ENCODE data around the gene PRKN. TPM values are rescaled to one million over a fixed set of nuclear protein-coding genes. Genes with fewer than 3 reads are reported as not detected.

The PRKN gene
- total RNA-seq, 1 experiment from 2014 or later: 0.34 TPM

DNA sequence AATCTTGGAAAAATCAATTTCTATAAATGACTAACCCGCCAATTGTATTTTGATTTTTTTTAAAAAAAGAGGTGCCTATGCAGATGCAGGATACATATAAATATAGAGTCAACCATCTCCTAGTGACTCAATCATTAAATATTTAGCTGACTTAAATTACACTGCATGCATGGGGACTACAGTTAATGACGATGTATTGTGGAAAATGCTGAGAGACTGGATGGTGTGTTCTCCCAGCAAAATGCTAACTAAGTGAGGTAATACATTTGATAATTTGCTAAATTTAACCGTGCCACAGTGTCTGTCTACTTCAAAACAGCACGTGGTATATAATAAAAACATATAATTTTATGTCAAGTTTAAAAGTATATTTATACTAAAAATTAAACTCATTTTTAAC lies 341.6 kb downstream of the PRKN start:
- Mint-ChIP-seq H3K36me3 (ENCODE audit: insufficient read depth, unreplicated experiment) (no peaks in the 10 kb centered on the region), H3K27ac (ENCODE audit: unreplicated experiment) (no peak overlapping the region), H3K27me3 (ENCODE audit: insufficient read depth, unreplicated experiment) (peaks cover 3% of the 10 kb centered on the region), H3K4me1 (ENCODE audit: low read depth, unreplicated experiment) (no peaks in the 10 kb centered on the region), H3K9me3 (ENCODE audit: unreplicated experiment) (no peaks in the 10 kb centered on the region), H3K4me3 (ENCODE audit: unreplicated experiment) (no peak overlapping the region)
- TF ChIP-seq CTCF (IDR thresholded peaks at IDR 0.05; ENCODE audit: insufficient read depth in 1 of 2, low read depth in 1 of 2, low read length in 1 of 2, severe bottlenecking in 1 of 2, unreplicated experiment in 1 of 2): no peak
- Histone ChIP-seq H3K4me3 (ENCODE audit: low read depth, low read length) (no peak overlapping the region), H3K36me3 (ENCODE audit: control insufficient read depth, insufficient read depth, low read length) (no peaks in the 10 kb centered on the region), H3K27me3 (replicated peaks; ENCODE audit: control insufficient read depth, insufficient read depth, low read length) (no peaks in the 10 kb centered on the region), H3K9me3 (no peaks in the 10 kb centered on the region), H3K4me1 (no peaks in the 10 kb centered on the region)
- intact Hi-C loops (cut with micrococcal nuclease; ENCODE audit: unreplicated experiment): no loop called here
- POLR2A ChIA-PET: no interaction called here
- BruUV-seq (replicated peaks): no TSS peak
- no peak for DNase-seq
- CTCF ChIA-PET: no interaction called here

- Mint-ChIP-seq H3K36me3 (ENCODE audit: insufficient read depth, unreplicated experiment) (no peaks in the 10 kb centered on the region), H3K27me3 (ENCODE audit: insufficient read depth, unreplicated experiment) (peaks cover 3% of the 10 kb centered on the region), H3K9me3 (ENCODE audit: unreplicated experiment) (peaks cover 7% of the 10 kb centered on the region), H3K4me3 (ENCODE audit: unreplicated experiment) (no peak overlapping the region), H3K27ac (ENCODE audit: unreplicated experiment) (no peak overlapping the region), H3K4me1 (ENCODE audit: low read depth, unreplicated experiment) (no peaks in the 10 kb centered on the region)
- H3K36me3 ChIP-seq (ENCODE audit: control insufficient read depth, insufficient read depth, low read length): no peaks in the 10 kb centered on the region
- H3K9me3 ChIP-seq: no peaks in the 10 kb centered on the region
- no peaks in the 10 kb centered on the region for H3K27me3 ChIP-seq (replicated peaks; ENCODE audit: control insufficient read depth, insufficient read depth, low read length)
- POLR2A ChIA-PET: no interaction called here
- CTCF ChIA-PET: no interaction called here
- no peaks in the 10 kb centered on the region for H3K4me1 ChIP-seq
- intact Hi-C loops (cut with micrococcal nuclease; ENCODE audit: unreplicated experiment): no loop called here
- BruUV-seq (replicated peaks): no TSS peak
- no peak for DNase-seq
- TF ChIP-seq CTCF (IDR thresholded peaks at IDR 0.05; ENCODE audit: insufficient read depth in 1 of 2, low read depth in 1 of 2, low read length in 1 of 2, severe bottlenecking in 1 of 2, unreplicated experiment in 1 of 2): no peak
- H3K4me3 ChIP-seq (ENCODE audit: low read depth, low read length): no peak overlapping the region
Measured at GRCh38 chr6:162379757-162380409, 347.7 kb downstream of the PRKN start.

GRCh38 chr6:162377735-162378134 lies 349.8 kb downstream of the PRKN start:
- no peaks in the 10 kb centered on the region for H3K36me3 ChIP-seq (ENCODE audit: control insufficient read depth, insufficient read depth, low read length)
- POLR2A ChIA-PET: no interaction called here
- no peaks in the 10 kb centered on the region for H3K27me3 ChIP-seq (replicated peaks; ENCODE audit: control insufficient read depth, insufficient read depth, low read length)
- intact Hi-C loops (cut with micrococcal nuclease; ENCODE audit: unreplicated experiment): no loop called here
- Mint-ChIP-seq H3K27me3 (ENCODE audit: insufficient read depth, unreplicated experiment) (no peaks in the 10 kb centered on the region), H3K27ac (ENCODE audit: unreplicated experiment) (no peak overlapping the region), H3K9me3 (ENCODE audit: unreplicated experiment) (peaks cover 7% of the 10 kb centered on the region), H3K36me3 (ENCODE audit: insufficient read depth, unreplicated experiment) (no peaks in the 10 kb centered on the region), H3K4me3 (ENCODE audit: unreplicated experiment) (no peak overlapping the region), H3K4me1 (ENCODE audit: low read depth, unreplicated experiment) (no peaks in the 10 kb centered on the region)
- H3K4me3 ChIP-seq (ENCODE audit: low read depth, low read length): no peak overlapping the region
- H3K4me1 ChIP-seq: no peaks in the 10 kb centered on the region
- BruUV-seq (replicated peaks): no TSS peak
- TF ChIP-seq CTCF (IDR thresholded peaks at IDR 0.05; ENCODE audit: insufficient read depth in 1 of 2, low read depth in 1 of 2, low read length in 1 of 2, severe bottlenecking in 1 of 2, unreplicated experiment in 1 of 2): no peak
- CTCF ChIA-PET: no interaction called here
- no peaks in the 10 kb centered on the region for H3K9me3 ChIP-seq
- DNase-seq: no peak
